GM23338 (cell line): Measurements from ENCODE around the gene MYO1D. TPM values are rescaled to one million over a fixed set of nuclear protein-coding genes. Genes with fewer than 3 reads are reported as not detected.

ENCODE experiments used
- ATAC-seq: fragments of 200-7000 bp; cut with Tn5 transposase; 3 replicates; pipeline ENCODE4 v1.9.1; 2020
- DNase-seq: peaks from one replicate; pipeline ENCODE4 v3.0.0-alpha.2; 2015; ENCODE audit warnings: low spot score
- H2AFZ ChIP-seq: fragments of 200-600 bp; sonication (generic); 2 replicates; pipeline ENCODE4 v1.8.0; 2016; ENCODE audit warnings: antibody characterized with exemption, mild to moderate bottlenecking, moderate library complexity
- H3F3A ChIP-seq: fragments of 200-600 bp; sonication (generic); replicated peaks from 2 replicates; pipeline ENCODE4 v1.8.0; 2017; ENCODE audit warnings: antibody characterized with exemption, mixed run types, low read depth
- H3K27ac ChIP-seq: fragments of 200-600 bp; sonication (generic); 2 replicates; pipeline ENCODE4 v1.6.1; 2016; ENCODE audit warnings: low read depth
- H3K27me3 ChIP-seq: fragments of 200-600 bp; sonication (generic); 2 replicates; pipeline ENCODE4 v1.8.0; 2016; ENCODE audit warnings: mild to moderate bottlenecking, mixed run types, moderate library complexity; ENCODE audit not compliant: insufficient read depth
- H3K36me3 ChIP-seq: fragments of 200-600 bp; sonication (generic); 2 replicates; pipeline ENCODE4 v1.8.0; 2016; ENCODE audit warnings: mild to moderate bottlenecking; ENCODE audit not compliant: insufficient read depth
- H3K4me1 ChIP-seq: fragments of 200-600 bp; sonication (generic); 2 replicates; pipeline ENCODE4 v1.8.0; 2016; ENCODE audit warnings: mild to moderate bottlenecking, moderate library complexity; ENCODE audit not compliant: insufficient read depth
- H3K4me2 ChIP-seq: fragments of 200-600 bp; sonication (generic); 2 replicates; pipeline ENCODE4 v1.7.1; 2017; ENCODE audit warnings: mixed run types
- H3K4me3 ChIP-seq: fragments of 200-600 bp; sonication (generic); 2 replicates; pipeline ENCODE4 v1.6.1; 2016; ENCODE audit warnings: mixed run types
- H3K79me2 ChIP-seq: fragments of 200-600 bp; sonication (generic); replicated peaks from 2 replicates; pipeline ENCODE4 v1.8.0; 2017; ENCODE audit warnings: mild to moderate bottlenecking; ENCODE audit not compliant: insufficient read depth
- H3K9me2 ChIP-seq: fragments of 200-600 bp; sonication (generic); 2 replicates; pipeline ENCODE4 v1.8.0; 2017; ENCODE audit not compliant: insufficient read depth
- H4K20me1 ChIP-seq: fragments of 200-600 bp; sonication (generic); replicated peaks from 2 replicates; pipeline ENCODE4 v1.8.0; 2017; ENCODE audit warnings: mild to moderate bottlenecking; ENCODE audit not compliant: insufficient read depth
- H3K27ac Mint-ChIP-seq: 2 replicates; pipeline ENCODE4 v1.8.0; 2020; ENCODE audit warnings: inconsistent platforms, mild to moderate bottlenecking, moderate library complexity, mixed read lengths
- H3K27me3 Mint-ChIP-seq: 3 replicates; pipeline ENCODE4 v1.8.0; 2022; ENCODE audit warnings: low read depth, mild to moderate bottlenecking, moderate library complexity, mixed read lengths, inconsistent platforms; ENCODE audit not compliant: insufficient read depth, poor library complexity
- H3K36me3 Mint-ChIP-seq: 3 replicates; pipeline ENCODE4 v1.8.0; 2021; ENCODE audit warnings: low read depth, mild to moderate bottlenecking, inconsistent platforms, moderate library complexity, mixed read lengths
- H3K4me1 Mint-ChIP-seq: 3 replicates; pipeline ENCODE4 v1.8.0; 2020; ENCODE audit warnings: mild to moderate bottlenecking, inconsistent platforms, mixed read lengths
- H3K4me3 Mint-ChIP-seq: 3 replicates; pipeline ENCODE4 v1.8.0; 2021; ENCODE audit warnings: moderate library complexity, mild to moderate bottlenecking, inconsistent platforms, mixed read lengths
- H3K9me3 Mint-ChIP-seq: 3 replicates; pipeline ENCODE4 v1.8.0; 2020; ENCODE audit warnings: moderate library complexity, mild to moderate bottlenecking, inconsistent platforms, mixed read lengths
- EZH2 ChIP-seq: fragments of 200-600 bp; sonication (generic); IDR thresholded peaks from one replicate; pipeline ENCODE4 v1.8.0; 2017; ENCODE audit warnings: antibody characterized with exemption, mild to moderate bottlenecking, low read depth; ENCODE audit not compliant: unreplicated experiment
- JUNB ChIP-seq: IDR thresholded peaks from one replicate; pipeline ENCODE4 v1.6.1; 2016; ENCODE audit warnings: antibody characterized with exemption; ENCODE audit not compliant: unreplicated experiment
- STAT1 ChIP-seq: IDR thresholded peaks from one replicate; pipeline ENCODE4 v1.6.1; 2016; ENCODE audit warnings: antibody characterized with exemption; ENCODE audit not compliant: unreplicated experiment
- ZNF331 ChIP-seq: fragments of 250-450 bp; sonication (Bioruptor Pico); IDR thresholded peaks from 2 replicates; pipeline ENCODE4 v1.5.0; 2020; ENCODE audit warnings: low read depth, mild to moderate bottlenecking, moderate library complexity
- polyA plus RNA-seq: library from polyadenylated mRNA; unstranded; fragments of >200 nt; fragmentation: Nextera tagmentation; extraction: Ambion mirVana; gene quantifications from 2 replicates; pipeline ENCODE4 v1.2.1, GENCODE V29; 2016
- total RNA-seq: library from RNA; depleted of rRNA; stranded (reverse); fragments of >200 nt; shearing (Covaris generic); gene quantifications from 2 replicates; pipeline ENCODE4 v1.2.3, GENCODE V29; 2014
- TF ChIP-seq, protein P1 (sequence below): IDR thresholded peaks from 2 replicates; pipeline ENCODE4 v1.6.1; 2016; ENCODE audit warnings: antibody characterized with exemption
- TF ChIP-seq, protein P2 (sequence below), 2 experiments: fragments of 200-600 bp in 1 of 2; sonication (generic) in 1 of 2; conservative IDR thresholded peaks; 2 replicates each; pipeline versions ENCODE4 v1.5.1 to v1.6.1; 2016 to 2017; ENCODE audit warnings: antibody characterized with exemption in 2 of 2, low read depth in 2 of 2, mild to moderate bottlenecking in 2 of 2, moderate library complexity in 1 of 2
- TF ChIP-seq, protein P3 (sequence below): fragments of 250-450 bp; sonication (Bioruptor Pico); IDR thresholded peaks from 2 replicates; pipeline ENCODE4 v1.5.0; 2020; ENCODE audit warnings: mild to moderate bottlenecking, moderate library complexity

MYO1D gene
- total and polyA plus RNA-seq, 2 experiments from 2014 or later = 8.6 to 28.6 TPM

DNA sequence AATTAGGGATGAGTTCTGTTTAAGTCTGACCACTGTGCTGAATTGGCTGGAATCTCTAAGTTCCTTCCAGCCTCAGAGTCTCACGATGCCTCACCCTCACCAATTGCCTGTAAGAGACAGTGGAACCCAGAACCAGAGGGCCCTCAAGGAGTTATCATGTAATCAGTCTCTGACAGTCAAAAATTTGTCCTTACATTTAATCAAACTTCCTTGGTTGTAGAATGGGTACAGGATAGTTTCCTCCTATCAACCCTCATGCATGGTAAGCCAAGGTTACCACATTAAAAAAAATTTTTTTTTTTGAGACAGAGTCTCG, 306.9 kb downstream of the MYO1D start (continued):
- TF ChIP-seq, protein P1, sequence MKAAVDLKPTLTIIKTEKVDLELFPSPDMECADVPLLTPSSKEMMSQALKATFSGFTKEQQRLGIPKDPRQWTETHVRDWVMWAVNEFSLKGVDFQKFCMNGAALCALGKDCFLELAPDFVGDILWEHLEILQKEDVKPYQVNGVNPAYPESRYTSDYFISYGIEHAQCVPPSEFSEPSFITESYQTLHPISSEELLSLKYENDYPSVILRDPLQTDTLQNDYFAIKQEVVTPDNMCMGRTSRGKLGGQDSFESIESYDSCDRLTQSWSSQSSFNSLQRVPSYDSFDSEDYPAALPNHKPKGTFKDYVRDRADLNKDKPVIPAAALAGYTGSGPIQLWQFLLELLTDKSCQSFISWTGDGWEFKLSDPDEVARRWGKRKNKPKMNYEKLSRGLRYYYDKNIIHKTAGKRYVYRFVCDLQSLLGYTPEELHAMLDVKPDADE = no peak
- TF ChIP-seq ZNF331 (CRISPR knock-in tag) (no peak), JUNB (no peak), EZH2 (no peak), STAT1 (no peak)
- TF ChIP-seq, protein P2, sequence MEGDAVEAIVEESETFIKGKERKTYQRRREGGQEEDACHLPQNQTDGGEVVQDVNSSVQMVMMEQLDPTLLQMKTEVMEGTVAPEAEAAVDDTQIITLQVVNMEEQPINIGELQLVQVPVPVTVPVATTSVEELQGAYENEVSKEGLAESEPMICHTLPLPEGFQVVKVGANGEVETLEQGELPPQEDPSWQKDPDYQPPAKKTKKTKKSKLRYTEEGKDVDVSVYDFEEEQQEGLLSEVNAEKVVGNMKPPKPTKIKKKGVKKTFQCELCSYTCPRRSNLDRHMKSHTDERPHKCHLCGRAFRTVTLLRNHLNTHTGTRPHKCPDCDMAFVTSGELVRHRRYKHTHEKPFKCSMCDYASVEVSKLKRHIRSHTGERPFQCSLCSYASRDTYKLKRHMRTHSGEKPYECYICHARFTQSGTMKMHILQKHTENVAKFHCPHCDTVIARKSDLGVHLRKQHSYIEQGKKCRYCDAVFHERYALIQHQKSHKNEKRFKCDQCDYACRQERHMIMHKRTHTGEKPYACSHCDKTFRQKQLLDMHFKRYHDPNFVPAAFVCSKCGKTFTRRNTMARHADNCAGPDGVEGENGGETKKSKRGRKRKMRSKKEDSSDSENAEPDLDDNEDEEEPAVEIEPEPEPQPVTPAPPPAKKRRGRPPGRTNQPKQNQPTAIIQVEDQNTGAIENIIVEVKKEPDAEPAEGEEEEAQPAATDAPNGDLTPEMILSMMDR (conservative IDR thresholded peaks at IDR 0.05; ENCODE audit: low read depth in 2 of 2) = no peak

DNA sequence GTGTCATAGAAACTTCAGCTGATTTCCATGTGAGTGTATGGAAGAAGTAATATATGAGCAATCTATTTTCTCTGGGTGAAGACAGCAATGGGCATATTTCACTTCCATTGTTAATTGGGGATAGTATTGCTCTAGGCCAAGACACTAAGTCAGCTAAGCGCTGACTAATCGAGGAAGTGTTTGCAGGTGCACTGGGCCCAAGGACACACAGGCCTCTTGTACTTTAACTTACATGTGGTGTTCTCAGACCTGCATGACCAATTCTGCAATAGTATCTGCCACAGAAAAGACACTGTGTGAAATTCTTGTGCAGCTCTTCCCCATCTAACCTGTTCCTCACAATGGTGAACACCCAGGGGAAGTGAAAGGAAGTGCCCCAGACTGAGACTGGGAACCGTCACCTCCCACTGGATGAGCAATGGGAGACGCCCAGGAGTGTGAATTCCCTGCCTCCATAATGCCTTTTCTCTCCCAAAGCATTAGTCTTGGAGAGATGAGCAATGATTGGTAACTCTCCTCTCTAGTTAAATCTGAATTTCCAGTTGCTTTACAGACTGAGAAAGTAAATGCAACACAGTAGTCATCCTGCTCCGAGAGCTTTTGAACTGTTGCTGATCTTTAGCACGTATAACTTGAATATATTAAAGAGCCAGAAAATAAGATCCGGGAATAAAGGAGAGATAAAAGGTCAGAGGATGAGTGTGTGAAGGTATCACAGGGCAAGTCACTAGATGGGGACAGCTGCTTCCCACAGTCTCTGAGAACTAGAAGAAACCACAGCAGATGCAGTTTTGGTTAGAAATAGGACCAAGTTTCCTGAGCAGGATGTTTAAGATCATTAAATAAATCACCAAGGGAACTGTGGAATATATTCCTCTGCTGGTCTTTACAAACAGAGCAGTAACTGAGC, 307.5 kb downstream of the MYO1D start:
- no peaks in the 10 kb centered on the region; the same call in 2 of the 3 replicates for H3K9me3 Mint-ChIP-seq
- no peaks in the 10 kb centered on the region for H4K20me1 ChIP-seq
- H3K27me3 ChIP-seq = no peaks in the 10 kb centered on the region
- no peak overlapping the region for H3K27ac ChIP-seq
- H3K36me3 ChIP-seq = no peaks in the 10 kb centered on the region
- H3K27me3 Mint-ChIP-seq = peaks cover 4% of the 10 kb centered on the region
- H3K4me1 ChIP-seq = peaks cover 8% of the 10 kb centered on the region
- H3K4me2 ChIP-seq = no peak overlapping the region
- H3K4me3 Mint-ChIP-seq = no peak overlapping the region
- H3K9me2 ChIP-seq = peaks cover 9% of the 10 kb centered on the region; the same call in 1 of the 2 replicates
- ATAC-seq (no peak; the same call in 2 of the 3 replicates), DNase-seq (no peak)
- peaks cover 12% of the 10 kb centered on the region; the same call in 2 of the 3 replicates for H3K4me1 Mint-ChIP-seq
- no peaks in the 10 kb centered on the region for H3K79me2 ChIP-seq
- no peaks in the 10 kb centered on the region for H3F3A ChIP-seq
- no peak overlapping the region for H3K4me3 ChIP-seq
- TF ChIP-seq JUNB (no peak), ZNF331 (CRISPR knock-in tag) (no peak)
- TF ChIP-seq, protein P3, sequence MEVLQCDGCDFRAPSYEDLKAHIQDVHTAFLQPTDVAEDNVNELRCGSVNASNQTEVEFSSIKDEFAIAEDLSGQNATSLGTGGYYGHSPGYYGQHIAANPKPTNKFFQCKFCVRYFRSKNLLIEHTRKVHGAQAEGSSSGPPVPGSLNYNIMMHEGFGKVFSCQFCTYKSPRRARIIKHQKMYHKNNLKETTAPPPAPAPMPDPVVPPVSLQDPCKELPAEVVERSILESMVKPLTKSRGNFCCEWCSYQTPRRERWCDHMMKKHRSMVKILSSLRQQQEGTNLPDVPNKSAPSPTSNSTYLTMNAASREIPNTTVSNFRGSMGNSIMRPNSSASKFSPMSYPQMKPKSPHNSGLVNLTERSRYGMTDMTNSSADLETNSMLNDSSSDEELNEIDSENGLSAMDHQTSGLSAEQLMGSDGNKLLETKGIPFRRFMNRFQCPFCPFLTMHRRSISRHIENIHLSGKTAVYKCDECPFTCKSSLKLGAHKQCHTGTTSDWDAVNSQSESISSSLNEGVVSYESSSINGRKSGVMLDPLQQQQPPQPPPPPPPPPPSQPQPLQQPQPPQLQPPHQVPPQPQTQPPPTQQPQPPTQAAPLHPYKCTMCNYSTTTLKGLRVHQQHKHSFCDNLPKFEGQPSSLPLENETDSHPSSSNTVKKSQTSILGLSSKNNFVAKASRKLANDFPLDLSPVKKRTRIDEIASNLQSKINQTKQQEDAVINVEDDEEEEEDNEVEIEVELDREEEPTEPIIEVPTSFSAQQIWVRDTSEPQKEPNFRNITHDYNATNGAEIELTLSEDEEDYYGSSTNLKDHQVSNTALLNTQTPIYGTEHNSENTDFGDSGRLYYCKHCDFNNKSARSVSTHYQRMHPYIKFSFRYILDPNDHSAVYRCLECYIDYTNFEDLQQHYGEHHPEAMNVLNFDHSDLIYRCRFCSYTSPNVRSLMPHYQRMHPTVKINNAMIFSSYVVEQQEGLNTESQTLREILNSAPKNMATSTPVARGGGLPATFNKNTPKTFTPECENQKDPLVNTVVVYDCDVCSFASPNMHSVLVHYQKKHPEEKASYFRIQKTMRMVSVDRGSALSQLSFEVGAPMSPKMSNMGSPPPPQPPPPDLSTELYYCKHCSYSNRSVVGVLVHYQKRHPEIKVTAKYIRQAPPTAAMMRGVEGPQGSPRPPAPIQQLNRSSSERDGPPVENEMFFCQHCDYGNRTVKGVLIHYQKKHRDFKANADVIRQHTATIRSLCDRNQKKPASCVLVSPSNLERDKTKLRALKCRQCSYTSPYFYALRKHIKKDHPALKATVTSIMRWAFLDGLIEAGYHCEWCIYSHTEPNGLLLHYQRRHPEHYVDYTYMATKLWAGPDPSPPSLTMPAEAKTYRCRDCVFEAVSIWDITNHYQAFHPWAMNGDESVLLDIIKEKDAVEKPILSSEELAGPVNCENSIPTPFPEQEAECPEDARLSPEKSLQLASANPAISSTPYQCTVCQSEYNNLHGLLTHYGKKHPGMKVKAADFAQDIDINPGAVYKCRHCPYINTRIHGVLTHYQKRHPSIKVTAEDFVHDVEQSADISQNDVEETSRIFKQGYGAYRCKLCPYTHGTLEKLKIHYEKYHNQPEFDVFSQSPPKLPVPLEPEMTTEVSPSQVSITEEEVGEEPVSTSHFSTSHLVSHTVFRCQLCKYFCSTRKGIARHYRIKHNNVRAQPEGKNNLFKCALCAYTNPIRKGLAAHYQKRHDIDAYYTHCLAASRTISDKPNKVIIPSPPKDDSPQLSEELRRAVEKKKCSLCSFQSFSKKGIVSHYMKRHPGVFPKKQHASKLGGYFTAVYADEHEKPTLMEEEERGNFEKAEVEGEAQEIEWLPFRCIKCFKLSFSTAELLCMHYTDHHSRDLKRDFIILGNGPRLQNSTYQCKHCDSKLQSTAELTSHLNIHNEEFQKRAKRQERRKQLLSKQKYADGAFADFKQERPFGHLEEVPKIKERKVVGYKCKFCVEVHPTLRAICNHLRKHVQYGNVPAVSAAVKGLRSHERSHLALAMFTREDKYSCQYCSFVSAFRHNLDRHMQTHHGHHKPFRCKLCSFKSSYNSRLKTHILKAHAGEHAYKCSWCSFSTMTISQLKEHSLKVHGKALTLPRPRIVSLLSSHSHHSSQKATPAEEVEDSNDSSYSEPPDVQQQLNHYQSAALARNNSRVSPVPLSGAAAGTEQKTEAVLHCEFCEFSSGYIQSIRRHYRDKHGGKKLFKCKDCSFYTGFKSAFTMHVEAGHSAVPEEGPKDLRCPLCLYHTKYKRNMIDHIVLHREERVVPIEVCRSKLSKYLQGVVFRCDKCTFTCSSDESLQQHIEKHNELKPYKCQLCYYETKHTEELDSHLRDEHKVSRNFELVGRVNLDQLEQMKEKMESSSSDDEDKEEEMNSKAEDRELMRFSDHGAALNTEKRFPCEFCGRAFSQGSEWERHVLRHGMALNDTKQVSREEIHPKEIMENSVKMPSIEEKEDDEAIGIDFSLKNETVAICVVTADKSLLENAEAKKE (CRISPR knock-in tag) = no peak
- H3K36me3 Mint-ChIP-seq = no peaks in the 10 kb centered on the region; the same call in 2 of the 3 replicates
- H2AFZ ChIP-seq = no peak overlapping the region
- no peak overlapping the region for H3K27ac Mint-ChIP-seq
